HG03457 (cell line): Measurements from ENCODE around the gene STEAP3.

ENCODE experiments used
- ATAC-seq: cut with Tn5 transposase; IDR thresholded peaks from one replicate; pipeline ENCODE4 v1.9.1; 2021; ENCODE audit warnings: moderate number of reproducible peaks; ENCODE audit not compliant: unreplicated experiment

The STEAP3 gene

DNA sequence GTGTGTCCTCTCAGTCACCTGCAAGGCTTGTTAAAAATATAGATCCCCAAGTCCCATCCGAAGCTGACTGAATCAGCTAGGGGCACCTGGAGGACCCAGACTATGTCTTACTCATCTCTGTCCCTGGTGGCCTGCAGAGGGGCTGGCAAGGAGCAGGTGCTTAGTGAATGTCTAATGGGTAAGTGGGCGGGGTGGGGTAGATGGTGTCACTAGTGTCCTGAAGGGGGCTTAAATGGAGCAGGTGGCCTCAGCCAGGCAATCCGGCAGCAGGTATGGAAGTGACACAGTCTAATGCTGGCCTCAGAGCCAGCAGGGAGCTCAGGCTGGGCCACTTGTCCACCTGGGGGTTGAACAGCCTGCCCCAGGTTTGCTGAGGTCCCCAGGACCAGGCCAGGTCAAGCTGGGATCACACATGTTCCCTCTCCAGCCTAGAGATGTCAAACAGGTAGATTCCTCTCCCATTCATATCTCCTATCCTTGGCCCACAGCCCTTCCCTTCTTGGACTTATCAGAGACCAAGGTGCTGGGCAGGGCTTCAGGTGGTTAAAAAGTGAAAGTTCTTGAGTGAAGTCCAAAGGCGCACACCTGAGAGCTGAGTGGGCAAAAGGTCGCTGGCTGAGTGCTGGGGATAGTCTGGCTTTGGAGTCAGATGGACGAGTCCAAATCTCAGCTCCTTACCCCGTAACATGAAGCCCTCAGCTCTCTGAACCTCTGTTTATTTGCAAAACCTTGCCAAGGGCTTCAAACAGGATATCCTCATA lies 1.7 kb downstream of the STEAP3 start:
- no peak for ATAC-seq

DNA sequence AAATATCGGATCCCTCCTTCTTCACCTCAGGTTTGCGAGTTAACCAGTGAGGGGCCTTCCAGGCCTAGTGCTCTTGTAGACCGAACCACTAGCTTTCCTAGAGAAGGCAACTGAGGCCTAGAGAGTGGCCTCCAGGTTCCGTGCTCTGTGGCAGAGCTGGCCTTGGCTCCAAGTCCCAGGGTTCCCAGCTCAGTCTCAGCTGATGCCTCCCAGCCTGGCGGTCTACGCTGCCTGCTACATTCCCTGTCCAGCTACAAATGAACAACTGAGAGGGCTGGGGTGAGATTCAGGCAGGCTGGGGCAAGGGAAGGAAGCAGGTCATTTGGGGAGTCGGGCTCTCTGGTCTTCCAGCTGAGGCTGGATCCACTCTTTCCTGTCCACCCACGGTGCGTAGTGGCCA lies 2.3 kb downstream of the STEAP3 start:
- ATAC-seq = no peak

DNA sequence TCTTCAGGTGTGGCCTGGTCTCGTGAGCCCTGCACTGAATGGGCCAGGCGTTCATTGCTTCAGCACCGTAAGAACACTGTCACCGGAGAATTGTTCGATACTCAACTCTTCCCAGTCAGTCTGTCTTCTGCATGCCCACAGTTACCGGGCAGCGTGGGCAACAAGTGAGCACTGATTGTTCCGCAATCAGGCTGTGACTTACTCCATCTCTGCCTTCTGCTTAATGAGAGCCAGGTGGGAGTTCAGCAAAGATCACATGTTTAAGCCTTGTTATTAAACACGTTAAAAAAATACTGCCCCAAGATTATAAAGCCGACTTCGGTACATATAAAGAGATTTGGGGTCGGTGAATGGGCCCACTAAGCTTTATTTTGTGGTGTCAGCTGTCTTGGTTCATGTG lies 3.7 kb downstream of the STEAP3 start:
- ATAC-seq = no peak

DNA sequence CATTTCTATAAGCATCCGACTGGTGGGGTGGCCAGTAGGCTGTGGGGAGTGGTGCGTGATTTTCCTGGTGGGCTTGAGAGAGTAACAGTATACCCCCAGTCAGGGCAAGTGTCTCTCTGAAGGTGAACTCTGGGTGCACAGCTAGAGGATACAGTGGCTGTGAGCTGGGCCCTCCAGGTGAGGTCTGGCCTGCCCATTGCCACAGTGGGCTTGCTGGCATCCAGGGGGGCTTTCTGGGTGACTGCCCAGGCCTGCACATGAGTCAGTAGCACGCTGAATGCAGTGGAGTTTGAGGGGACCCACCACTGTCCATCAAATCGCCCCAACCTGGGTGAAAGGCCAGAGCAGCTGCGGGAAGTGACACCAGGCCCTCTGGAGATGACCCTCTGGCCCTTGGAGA lies 4.5 kb downstream of the STEAP3 start:
- ATAC-seq = no peak

DNA sequence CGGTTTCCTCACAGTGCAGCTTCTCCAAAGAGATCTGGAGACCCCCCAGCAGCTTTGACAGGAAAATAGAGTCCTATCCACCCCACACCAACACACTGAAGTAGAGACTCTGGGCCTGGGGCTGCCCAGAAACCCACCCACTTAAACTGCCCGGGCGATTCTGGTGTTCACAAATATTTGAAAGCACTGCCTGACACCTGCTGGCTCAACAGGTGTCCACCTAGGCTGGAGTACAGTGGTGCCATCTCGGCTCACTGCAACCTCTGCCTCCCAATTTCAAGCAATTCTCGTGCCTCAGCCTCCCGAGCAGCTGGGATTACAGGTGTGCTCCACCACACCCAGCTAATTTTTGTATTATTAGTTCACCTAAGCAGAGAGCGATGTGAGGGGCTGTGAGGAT lies 5.3 kb downstream of the STEAP3 start:
- no peak for ATAC-seq

DNA sequence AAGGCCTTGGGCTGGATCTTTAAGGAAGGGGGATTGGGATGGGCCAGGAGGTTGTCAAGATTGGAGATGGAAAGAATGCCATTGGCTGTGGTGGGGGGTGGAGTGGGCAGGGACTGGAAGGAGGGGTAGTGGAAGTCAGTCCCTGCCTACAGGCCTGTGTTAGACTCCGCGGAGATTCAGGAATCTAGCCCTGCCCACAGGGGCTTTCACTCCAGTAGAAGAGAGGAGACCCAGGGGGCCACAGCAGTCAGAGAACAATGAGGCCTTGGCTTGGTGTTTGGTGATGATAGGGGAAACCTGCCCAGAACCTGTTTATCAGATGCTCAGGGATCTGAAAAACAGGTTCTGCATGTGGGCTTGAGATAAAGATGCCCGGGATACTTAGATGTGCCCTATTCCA lies 6.1 kb downstream of the STEAP3 start:
- ATAC-seq = no peak

DNA sequence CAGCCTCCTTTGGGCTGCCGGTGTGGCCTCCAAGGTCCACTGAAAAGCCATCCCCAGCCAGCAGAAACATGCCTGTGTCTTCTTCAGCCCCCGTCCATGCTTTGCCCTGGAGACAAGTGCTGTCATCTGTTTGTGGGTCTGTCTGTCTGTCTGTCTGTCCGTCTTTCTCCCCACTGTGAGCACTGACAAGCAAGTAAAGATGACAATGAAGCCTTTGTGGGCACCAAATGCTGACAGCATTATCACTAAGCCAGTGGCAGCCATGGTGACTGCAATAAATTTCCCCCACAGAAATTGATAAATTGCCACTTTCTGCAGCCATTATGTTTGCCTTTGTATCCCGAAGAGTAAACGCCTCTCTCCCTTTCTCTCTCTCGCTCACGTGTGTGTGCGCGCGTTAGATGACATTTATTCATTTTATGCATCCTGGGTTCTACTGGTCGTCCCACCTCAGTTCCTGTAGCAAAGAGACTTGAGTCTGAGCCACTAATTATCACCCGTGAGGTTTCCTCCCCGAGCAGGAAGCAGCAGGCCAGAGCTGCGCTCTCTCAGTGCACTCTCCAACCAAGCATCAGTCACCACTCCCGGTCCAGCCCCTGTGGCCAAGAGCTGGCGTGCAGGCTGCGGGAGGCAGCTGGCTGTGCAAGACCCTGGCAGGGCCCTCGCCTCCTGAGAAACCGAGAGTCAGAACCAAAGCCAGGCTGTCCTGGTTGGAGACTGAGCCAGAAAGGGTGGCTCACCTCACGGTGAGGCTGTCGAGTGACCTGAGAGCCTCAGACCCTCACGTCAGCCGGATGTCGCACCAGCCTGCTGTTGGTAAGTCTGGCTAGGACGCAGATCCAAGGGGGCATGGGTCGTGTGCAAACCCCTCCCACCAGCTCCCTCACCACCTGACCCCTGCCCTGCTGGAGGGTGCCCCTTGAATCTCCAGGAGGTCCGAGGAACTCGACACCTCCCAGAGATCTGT lies 6.9 kb downstream of the STEAP3 start:
- ATAC-seq = no peak

DNA sequence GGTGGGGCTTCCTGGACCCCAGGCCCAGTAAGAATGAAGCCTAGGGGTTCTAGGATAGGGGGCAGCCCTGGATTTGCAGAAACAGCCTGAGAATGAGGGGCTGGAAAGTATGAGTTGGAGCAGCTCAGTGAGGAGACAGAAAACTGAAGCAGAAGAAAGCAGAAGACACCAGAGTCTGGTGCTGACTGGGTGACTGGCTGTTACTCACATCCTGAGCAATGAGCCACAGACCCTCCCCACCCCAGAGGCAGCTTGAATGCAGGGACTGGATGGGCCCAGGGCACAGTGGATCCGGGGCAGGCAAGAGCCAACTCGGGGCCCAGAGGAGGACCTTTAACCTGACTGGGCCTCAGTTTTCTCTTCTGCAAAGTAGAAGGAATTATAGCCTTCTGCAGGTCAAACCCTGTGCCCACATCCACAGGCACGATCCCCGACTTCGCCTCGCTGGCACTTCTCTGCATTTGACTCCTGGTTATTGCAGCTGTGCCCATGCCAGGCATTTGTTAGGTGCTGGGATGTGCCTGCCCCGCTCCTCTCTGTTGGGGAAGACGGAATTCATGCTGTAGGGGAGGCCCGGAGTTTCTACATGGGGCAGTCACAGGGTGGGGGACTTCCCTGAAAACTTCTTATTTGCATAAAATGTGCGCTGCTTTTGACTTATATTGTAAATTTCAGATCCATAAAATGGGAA lies 8.5 kb downstream of the STEAP3 start:
- ATAC-seq = no peak

DNA sequence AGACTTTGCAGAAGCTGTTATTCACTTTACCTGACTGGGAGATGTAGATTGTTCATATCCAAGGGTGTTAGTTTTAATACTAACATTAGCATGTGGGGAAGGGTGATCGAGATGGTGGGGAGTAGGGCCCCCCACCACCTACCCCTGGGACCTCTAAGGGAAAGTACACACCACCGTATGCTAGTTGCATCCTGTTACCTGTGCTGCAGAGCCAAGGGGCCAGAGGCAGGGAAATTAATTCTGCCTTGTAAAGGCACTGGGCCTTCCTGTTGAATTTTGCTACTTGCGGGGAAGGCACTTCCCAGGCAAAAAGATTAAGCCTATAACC lies 9.0 kb downstream of the STEAP3 start:
- ATAC-seq = no peak

DNA sequence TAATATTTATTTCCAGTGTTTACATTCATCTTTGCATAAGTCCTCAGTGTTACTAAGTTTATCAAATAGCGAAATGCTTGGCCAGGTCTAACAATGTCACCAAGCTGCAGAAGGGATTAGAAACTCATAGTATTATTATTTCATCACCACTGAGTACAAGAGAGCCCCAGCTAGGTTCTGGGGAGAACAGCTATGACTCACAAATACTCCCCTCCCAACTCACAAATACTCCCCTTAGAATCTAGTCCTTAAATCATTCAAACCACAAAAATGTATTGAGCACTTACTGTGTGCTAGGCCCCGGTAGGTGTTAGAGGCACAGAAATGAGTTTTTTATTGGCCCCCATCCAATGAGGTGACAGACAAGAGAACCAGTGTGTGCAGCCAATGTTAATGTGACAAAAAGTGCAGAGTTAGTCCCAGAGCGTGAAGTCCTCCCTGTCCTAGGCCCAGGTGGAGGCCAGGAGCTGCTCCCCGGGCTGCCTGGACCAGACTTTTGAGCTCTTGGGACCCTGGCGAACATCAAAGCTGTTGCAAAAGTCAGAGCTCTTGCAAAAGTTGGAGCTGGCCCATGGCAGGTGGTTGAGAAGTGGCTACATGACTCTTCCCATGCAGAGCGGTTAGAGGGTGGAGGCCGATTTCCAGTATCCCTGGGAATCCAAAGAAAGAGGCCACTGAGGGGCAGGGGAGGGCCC lies 9.8 kb downstream of the STEAP3 start:
- no peak for ATAC-seq

DNA sequence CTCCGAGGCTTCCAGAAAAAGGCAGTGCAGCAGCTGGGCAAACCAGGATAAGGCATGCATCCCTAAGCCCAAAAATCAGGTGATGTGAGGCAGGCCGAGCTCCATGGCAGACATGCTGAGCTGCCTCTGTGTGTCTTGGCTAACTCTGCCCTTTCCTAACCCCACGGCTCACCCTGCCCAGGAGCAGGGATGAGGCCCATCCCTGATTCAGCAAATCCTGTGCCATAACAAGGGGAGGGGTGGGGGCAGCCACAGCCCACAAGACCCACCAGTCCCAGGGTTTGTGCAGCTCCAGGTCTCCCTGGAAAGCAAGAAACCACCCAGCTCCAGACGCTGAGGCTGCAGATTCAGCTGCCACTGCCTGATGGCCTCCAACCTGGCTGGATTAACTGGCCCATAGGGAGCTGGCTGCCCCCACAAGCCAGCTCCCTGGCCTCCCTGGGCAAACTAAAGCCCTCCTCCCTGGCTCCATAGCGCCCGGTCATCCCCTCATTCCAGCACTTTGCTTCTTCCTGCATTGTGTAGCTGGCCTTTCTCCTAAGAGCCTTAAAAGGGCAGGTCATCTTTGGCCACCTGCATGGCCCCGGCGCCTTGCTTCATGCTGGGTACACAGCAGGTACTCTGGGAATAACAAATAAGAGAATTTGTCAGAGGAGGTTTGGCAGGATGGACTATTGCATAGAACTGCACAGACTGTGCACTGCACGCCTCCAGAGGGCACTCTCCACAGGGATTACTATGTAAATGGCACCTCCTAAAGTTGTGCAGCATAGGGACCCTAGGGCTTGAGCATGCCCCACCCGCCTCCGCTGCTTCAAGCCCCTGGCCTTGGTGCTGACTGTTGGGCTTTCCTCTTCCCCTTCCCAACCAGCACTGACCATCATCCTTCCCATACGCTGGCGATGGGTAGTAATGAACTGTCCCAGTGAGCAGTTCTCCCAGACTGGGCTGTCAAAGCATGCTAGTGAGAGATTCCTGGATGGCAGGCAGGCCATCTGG lies 10.7 kb downstream of the STEAP3 start:
- no peak for ATAC-seq

DNA sequence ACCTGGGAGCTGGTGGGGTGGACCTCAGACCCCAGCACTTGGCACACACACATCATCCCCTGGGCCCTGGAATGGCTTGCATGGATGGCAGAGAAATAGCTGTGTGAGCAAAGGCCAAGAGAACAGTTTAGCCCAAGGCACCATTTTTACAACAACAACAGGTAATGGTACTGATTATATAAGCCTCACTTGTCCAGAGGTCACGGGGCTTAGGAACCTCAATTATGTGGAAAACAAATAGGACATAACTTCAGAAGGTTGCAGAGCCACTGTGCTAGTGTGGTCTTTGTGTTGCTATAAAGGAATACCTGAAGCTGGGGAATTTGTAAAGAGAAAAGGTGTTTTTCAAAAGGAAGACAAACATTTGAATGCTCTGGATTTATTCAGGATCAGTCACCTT lies 13.2 kb downstream of the STEAP3 start:
- ATAC-seq = no peak

DNA sequence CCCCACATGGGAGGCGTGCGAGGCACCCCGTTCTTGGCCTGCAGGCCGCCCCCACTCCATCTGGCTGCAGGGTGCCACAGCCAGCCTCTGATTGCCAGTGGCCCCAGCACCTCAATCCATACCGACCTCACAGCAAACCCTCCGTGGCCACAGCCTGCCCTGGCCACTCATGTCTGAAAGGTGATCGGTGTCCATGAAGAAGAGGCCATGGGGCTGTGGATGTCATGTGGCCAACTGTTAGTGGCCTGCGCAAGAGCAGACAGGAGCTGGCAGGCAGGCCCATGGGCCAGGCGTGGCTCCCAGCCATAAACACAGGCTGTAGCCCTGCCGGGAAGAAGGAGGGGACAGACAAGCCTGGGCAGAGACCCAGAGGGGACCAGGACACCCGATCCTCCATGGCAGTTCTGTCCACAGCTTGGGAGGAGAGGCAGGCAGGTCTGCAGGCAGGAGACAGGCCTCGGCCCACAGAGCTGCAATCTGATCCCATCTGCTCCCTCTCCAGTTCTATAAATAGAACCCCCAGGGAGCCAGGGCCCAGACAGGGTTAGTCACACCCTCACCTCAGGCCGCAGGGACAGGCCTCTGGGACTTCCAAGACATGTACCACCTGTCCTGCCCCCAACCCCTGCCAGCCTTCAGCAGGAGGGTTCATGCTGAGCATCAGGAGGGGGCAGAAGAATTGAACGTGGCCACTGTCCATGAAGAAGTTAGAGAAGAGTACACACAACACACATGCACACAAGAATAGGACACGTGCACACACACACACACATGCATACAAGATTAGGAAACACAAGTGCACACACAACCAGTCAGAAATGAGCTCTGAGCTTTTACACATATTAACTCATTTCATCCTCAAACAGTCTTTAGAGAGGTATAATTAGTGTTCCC lies 16.9 kb downstream of the STEAP3 start:
- no peak for ATAC-seq

DNA sequence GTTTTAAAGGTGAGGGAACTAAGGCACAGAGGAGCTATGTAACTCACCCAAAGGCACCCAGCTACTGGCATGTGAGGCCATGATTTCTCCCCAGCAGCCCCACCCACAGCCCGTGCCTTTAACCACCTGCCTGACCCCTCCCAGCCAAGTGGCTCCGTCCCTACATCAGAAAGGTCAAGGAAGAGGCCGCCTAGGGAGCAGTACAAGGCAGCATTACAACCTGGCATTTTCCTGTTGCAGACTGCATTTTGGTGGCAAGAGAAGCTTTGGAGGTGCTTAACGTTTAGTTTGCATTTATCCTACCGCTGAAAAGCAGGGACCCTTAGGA lies 17.5 kb downstream of the STEAP3 start:
- no peak for ATAC-seq

DNA sequence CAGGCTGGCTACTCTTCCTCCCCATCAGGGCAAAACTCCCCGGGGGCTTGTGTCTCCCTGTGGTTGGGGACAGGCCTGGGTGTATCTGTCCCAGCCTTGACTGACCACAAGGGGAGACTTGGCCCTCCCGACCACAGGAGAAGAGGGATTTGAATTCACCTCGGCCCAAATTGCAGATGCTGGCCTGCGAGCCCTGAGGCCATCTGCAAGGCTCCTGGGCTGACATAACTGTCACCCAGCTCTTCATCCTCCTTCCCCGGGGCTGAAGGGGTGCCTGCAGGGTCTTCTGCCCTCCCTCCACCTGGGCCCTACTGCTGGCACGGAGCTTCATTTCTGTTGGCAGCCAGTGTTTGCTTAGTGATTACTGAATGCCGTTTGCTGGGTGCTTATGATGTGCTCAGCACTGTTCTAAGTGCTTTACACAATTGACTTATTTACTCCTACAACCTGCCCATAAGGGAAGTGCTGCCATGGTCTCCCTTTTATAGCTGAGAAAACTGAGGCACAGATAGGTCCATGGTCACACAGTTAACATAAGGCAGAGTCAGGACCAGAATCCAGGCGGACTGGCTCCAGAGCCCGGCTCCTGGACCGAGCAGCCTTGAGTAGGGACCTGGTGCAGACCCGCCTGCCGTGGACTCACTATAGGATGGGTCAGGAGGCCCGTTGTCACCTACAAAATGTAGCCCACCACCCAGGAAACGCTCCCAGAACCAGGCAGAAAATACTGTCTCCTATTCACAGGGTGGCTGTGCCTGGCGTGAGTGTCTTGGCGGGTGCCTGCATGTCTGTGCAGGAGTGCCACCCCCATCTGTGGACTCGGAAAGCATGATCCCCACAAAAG lies 18.9 kb downstream of the STEAP3 start:
- no peak for ATAC-seq

DNA sequence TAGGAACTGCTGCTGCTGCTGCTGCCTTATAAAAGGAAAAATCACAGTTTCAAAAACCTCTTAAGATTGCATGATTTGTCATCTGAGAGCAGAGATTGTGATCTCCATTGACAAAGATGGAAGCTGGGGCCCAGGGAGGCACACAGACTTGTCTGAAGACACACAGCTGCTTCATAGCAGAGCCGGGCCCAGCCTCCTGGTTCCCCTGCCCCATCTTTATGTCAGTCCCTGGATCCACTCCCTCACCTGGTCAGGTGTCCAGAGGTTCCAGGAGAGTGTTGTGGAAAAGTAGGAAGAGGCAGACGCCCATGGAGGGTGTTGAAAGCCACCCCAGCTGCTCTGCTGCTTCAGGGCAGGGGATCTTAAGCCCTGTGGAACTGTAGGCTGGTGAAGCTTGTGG lies 20.0 kb downstream of the STEAP3 start:
- ATAC-seq = no peak

DNA sequence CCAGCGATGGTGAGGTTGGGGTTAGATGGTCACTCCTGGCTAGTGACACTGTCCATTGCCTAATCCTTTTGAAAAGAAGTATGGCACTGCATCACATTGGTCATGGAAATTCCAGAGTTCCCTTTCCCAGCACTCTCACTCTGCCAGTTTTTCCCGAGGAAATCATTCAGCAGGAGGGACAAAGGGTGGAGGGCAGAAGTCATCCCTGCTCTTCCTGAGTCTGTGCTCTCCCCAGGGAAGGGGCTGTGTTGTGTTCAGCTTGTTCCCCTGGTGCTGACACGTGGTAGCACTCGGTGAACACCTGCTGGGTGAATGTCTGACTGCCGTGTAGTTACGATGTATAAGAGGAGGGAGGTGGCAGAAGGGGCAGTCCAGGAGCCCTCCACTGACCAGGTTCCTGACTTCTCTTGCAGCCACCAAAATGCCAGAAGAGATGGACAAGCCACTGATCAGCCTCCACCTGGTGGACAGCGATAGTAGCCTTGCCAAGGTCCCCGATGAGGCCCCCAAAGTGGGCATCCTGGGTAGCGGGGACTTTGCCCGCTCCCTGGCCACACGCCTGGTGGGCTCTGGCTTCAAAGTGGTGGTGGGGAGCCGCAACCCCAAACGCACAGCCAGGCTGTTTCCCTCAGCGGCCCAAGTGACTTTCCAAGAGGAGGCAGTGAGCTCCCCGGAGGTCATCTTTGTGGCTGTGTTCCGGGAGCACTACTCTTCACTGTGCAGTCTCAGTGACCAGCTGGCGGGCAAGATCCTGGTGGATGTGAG lies 21.6 kb downstream of the STEAP3 start:
- ATAC-seq = no peak
